Fibroblast of skin of abdomen (primary cell): ENCODE data around the gene BRCA2.

Experiments used
- DNase-seq: peaks from one replicate; pipeline ENCODE4 v3.0.0-alpha.2; 2013

BRCA2 gene

DNA sequence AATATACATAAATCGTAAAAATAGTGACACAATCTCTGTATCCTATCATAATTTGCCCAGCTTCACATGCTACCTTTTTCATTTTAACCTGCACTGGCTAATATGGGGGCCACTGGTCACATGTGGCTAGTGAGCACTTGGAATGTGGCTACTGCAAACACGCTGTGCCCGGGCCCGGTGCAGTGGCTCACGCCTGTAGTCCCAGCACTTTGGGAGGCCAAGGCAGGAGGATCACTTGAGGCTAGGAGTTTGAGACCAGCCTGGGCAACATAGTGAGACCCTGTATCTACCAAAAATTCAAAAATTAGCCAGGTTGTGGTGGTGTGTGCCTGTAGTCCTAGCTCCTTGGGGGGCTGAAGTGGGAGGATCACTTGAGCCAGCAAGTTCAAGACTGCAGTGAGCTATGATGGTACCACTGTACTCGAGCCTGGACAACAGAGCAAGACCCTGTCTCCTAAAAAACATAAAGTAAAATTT lies 114.2 kb downstream of the BRCA2 start:
- no peak for DNase-seq

DNA sequence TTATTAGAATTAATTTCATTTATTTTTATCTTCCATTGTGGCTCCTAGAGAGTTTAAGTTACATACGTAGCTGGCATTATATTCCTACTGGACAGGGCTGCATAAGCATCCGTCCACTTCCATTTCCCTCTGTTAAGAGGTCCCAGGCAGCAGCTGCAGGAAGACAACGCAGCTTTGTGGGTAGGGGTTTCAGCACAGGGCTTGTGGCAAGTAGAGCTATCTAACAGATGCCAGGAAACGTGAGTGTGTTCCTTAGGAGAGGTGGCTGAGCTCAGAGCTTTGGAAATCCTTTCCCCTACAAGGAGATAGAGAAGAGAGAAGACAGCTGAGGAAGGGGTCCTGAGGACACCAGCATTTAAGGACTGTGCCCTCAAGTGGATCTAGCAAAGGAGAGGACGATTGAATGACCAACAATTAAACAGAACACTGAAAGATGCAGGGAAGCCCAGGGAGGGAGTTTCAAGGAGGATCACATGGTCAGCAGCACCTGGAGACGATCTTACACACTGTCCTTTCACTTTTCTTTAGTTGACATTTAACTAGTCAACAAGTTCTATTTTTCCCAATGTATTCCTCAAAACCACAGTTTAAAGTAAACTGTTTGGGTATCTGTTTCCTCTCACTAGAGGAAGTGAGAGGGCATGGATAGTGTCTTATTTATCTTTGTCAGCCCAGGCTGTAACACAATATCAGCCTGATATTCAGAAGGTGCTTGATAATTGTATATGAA lies 114.9 kb downstream of the BRCA2 start:
- DNase-seq, result no peak

DNA sequence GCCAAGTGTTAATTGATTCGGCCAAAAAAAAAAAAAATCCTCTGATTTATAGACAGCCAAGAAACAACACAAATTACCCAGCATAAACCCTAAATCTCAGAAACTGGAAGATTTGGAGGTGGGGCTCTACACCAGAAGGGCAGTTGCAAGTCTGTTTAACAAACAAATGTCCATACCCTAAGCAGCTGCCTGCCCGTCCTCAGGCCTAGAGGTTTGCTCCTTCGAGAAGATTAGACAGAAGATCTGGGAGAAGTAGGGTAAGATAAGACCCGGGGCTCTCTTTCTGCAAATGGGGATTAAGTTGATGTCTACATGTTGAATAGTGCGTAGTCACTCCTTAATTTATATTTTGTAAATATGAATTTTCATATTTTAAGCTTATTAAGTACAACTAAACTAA lies 116.1 kb downstream of the BRCA2 start:
- DNase-seq, result no peak

- no peak for DNase-seq
Measured at GRCh38 chr13:32432856-32433255, 117.5 kb downstream of the BRCA2 start.

- no peak for DNase-seq
Measured at GRCh38 chr13:32438871-32439270, 123.6 kb downstream of the BRCA2 start.

DNA sequence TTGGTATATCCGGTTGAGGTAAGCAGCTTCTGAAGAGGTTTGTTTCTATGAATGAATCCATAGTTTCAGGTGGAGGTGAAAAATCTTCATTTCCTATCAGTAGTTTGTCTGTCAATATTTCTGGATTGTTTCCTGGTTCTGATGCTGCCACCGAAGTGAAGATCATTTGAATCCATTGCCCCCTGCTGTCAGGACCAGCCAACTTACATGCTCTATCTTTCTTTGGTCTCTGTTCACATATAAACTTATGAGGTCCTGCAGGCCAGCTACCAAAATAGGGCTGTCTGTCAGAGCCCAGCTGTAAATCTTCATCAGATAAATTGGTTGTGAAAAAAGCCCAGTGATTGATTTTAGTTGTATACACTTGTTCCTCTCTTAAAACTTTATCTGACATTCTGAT lies 127.8 kb downstream of the BRCA2 start:
- peak; percentile 19 for DNase-seq

- no peak for DNase-seq
Measured at GRCh38 chr13:32445461-32445860, 130.2 kb downstream of the BRCA2 start.

GRCh38 chr13:32446220-32446619 lies 130.9 kb downstream of the BRCA2 start:
- DNase-seq, result no peak

DNA sequence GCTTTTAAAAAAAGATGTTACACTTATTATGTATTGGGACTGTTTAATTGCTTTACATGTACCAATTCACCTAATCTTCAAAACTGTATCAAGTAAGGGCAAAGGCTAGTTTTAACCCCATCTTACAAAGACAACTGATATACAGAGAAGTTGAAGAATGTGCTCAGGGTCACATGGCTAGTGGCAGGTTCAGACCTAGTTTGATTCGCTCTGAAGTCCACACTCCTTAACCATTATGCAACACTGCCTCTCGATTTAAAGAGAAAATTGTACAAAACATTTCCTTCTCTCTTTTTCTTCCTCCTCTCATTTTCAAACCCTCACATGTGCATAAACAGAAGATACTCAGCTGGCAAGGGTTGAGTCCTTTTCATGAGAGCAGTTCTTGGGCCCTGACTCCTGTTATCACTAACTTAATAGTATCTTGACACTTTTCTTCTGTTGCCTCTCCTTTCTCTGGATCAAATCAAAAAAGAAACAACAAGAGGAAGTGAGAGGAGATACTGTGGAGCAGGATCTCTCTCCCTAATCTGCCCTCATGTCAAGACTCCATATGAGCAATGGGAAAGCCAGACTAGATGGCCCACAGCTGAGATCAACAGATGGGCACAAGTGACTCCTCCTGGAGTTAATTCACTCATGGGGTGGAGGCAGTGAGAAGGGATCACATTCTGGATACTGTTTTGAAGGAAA lies 131.6 kb downstream of the BRCA2 start:
- no peak for DNase-seq

GRCh38 chr13:32447894-32448623 lies 132.8 kb downstream of the BRCA2 start:
- DNase-seq, result no peak

DNA sequence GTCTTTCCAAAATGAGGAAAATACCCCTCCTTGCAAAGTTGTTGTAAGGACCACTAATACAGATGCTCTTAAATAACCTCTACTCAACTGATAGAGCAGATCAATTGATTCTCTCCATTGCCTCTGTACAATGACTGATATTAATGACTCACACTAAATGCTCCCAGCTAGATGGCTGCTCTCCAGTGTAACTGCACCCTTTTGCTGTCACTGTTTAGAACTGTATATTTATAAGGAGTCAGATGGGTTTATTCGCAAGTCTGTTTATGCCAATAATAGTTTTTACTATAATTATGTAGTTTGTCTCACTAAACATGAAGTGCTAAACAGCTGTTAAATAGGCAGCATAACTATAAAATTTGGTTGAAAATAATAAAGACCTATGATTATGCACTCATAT lies 133.7 kb downstream of the BRCA2 start:
- no peak for DNase-seq
